ENCODE results near the gene NFYC.
"Not testable (repeated sequence)": the region's sequence is repeated elsewhere in the genome, so short reads cannot be mapped to it uniquely, and the experiment has no call there.

The NFYC gene

DNA sequence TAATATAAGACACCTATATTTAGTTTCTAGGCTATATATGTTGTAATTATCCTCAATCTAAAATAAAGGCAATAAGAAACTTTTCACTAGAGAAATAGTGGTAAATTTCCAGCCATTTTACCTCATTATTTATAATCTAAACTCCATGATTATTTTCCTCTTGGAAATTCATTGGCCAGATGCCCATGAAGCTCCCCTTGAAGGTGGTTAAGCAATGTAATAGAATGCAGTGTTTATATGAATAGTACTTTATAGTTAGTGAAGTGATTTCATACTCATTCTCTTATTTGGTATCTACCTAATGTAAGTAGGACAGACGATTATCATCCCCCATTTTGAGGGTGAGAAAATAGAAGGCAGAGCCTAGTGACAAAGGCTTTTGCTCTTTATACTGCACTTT, 26.5 kb downstream of the NFYC start:
- Histone ChIP-seq H4K20me1 (ENCODE audit: insufficient read depth, low read length) (peaks cover 18% of the 10 kb centered on the region; the same call in 1 of the 2 replicates), H3K79me2 (ENCODE audit: insufficient read depth, low read length) (peaks cover 88% of the 10 kb centered on the region), H3K27ac (ENCODE audit: low read length) (no peak overlapping the region), H3K4me3 (ENCODE audit: low read depth in 1 of 2, low read length in 2 of 2) (no peak overlapping the region), H3K4me1 (ENCODE audit: insufficient read depth, low read length) (peaks cover 1% of the 10 kb centered on the region; the same call in 1 of the 2 replicates), H3K36me3 (ENCODE audit: insufficient read depth, low read length) (peaks cover 10% of the 10 kb centered on the region), H3K27me3 (ENCODE audit: insufficient read depth, low read length, poor library complexity) (no peaks in the 10 kb centered on the region), H2AFZ (ENCODE audit: low read depth, low read length) (no peak overlapping the region), H3K9me3 (ENCODE audit: insufficient read depth, low read length, severe bottlenecking) (no peaks in the 10 kb centered on the region), H3K9ac (ENCODE audit: low read depth, low read length) (no peak overlapping the region), H3K4me2 (ENCODE audit: insufficient read depth, low read length) (no peak overlapping the region)
- ATAC-seq (ENCODE audit: insufficient read depth, low read depth) (no peak), DNase-seq (no peak)
- TF ChIP-seq EZH2 (IDR thresholded peaks at IDR 0.05; ENCODE audit: borderline replicate concordance, low read depth, low read length, severe bottlenecking): no peak
- TF ChIP-seq, protein P1, sequence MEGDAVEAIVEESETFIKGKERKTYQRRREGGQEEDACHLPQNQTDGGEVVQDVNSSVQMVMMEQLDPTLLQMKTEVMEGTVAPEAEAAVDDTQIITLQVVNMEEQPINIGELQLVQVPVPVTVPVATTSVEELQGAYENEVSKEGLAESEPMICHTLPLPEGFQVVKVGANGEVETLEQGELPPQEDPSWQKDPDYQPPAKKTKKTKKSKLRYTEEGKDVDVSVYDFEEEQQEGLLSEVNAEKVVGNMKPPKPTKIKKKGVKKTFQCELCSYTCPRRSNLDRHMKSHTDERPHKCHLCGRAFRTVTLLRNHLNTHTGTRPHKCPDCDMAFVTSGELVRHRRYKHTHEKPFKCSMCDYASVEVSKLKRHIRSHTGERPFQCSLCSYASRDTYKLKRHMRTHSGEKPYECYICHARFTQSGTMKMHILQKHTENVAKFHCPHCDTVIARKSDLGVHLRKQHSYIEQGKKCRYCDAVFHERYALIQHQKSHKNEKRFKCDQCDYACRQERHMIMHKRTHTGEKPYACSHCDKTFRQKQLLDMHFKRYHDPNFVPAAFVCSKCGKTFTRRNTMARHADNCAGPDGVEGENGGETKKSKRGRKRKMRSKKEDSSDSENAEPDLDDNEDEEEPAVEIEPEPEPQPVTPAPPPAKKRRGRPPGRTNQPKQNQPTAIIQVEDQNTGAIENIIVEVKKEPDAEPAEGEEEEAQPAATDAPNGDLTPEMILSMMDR (IDR thresholded peaks at IDR 0.05; ENCODE audit: borderline replicate concordance, extremely low read depth, low read length, poor library complexity, severe bottlenecking): no peak

DNA sequence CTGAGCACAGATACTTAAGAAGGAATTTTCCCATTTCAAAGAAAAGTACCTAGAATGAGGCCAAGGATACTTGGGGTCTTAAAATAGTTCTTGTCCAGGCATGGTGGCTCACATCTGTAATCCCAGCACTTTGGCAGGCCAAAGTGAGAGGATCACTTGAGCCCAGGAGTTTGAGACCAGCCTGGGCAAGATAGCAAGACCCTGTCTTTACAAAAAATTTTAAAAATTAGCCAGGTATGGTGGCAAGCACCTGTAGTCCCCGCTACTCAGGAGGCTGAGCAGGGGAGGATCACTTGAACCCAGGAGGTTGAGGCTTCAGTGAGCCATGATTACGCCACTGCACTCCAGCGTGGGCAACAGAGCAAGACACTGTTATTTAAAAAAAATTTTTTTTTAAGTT, 29.0 kb downstream of the NFYC start:
- TF ChIP-seq EZH2 (IDR thresholded peaks at IDR 0.05; ENCODE audit: borderline replicate concordance, low read depth, low read length, severe bottlenecking): no peak
- Histone ChIP-seq H3K4me3 (ENCODE audit: low read depth in 1 of 2, low read length in 2 of 2) (no peak overlapping the region), H3K4me2 (ENCODE audit: insufficient read depth, low read length) (no peak overlapping the region), H3K27me3 (ENCODE audit: insufficient read depth, low read length, poor library complexity) (no peaks in the 10 kb centered on the region), H4K20me1 (ENCODE audit: insufficient read depth, low read length) (peaks cover 27% of the 10 kb centered on the region; the same call in 1 of the 2 replicates), H3K36me3 (ENCODE audit: insufficient read depth, low read length) (no peaks in the 10 kb centered on the region), H2AFZ (ENCODE audit: low read depth, low read length) (no peak overlapping the region), H3K9me3 (ENCODE audit: insufficient read depth, low read length, severe bottlenecking) (no peaks in the 10 kb centered on the region), H3K4me1 (ENCODE audit: insufficient read depth, low read length) (no peaks in the 10 kb centered on the region), H3K27ac (ENCODE audit: low read length) (no peak overlapping the region), H3K79me2 (ENCODE audit: insufficient read depth, low read length) (peaks cover 93% of the 10 kb centered on the region), H3K9ac (ENCODE audit: low read depth, low read length) (no peak overlapping the region)
- no peak for DNase-seq
- ATAC-seq (ENCODE audit: insufficient read depth, low read depth): no peak

DNA sequence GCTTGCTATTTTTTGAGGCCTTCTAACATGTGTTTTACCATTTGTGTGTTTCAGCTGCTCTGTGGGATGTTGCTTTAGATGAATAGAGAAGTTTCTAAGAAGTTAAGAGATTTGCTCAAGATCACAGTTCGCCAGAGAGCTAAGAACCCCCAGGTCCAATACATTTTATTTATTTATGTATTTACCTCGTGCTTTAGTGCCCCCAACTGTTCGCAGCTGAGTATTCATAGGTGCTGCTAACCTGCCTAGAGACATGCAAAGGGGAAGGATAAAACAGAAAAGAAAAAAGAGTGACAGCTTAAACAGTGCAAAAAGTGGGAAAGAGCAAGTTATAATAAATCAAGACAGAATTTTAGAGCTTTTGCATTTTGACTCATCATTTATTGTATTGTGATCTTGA, 31.1 kb downstream of the NFYC start:
- peaks cover 91% of the 10 kb centered on the region for H3K79me2 ChIP-seq (ENCODE audit: insufficient read depth, low read length)

DNA sequence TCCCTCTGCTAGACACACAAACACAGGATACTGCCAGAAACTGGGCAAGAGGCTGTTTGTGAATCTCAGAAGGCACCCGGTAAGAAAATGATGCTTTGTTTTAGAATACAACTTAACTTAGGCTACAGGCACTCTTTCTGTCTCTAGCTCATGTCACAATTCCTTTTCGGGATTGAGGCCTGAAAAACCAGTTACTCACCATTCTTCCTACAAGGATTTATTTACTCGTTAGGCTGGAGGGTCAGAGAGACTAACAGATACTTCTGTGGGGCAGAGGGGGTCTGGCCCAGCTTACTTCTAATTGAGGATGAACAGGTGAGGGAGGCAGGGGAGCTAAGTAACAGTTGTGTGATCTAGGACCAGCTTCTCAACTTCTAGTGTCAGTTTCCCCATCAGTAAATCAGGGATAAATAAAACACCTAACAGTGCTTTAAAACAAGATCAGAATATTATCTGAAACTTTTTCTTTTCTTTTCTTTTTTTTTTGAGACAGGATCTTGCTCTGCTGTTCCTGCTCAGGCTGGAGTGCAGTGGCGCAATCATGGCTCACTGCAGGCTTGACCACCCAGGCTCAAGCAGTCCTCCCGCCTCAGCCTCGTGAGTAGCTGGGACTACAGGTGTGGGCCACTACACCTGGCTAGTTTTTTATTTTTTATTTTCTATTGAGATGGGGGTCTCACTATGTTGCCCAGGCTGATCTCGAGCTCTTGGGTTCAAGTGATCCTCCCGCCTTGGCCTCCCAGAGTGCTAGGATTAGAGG, 31.9 kb downstream of the NFYC start:
- peaks cover 22% of the 10 kb centered on the region; the same call in 1 of the 2 replicates for H4K20me1 ChIP-seq (ENCODE audit: insufficient read depth, low read length)
- no peak overlapping the region for H3K4me3 ChIP-seq (ENCODE audit: low read depth in 1 of 2, low read length in 2 of 2)
- no peak for ATAC-seq (ENCODE audit: insufficient read depth, low read depth)
- no peak overlapping the region for H3K9ac ChIP-seq (ENCODE audit: low read depth, low read length)
- no peaks in the 10 kb centered on the region for H3K27me3 ChIP-seq (ENCODE audit: insufficient read depth, low read length, poor library complexity)
- no peak for TF ChIP-seq EZH2 (IDR thresholded peaks at IDR 0.05; ENCODE audit: borderline replicate concordance, low read depth, low read length, severe bottlenecking)
- TF ChIP-seq, protein P1 (IDR thresholded peaks at IDR 0.05; ENCODE audit: borderline replicate concordance, extremely low read depth, low read length, poor library complexity, severe bottlenecking): no peak
- no peaks in the 10 kb centered on the region for H3K36me3 ChIP-seq (ENCODE audit: insufficient read depth, low read length)
- H2AFZ ChIP-seq (ENCODE audit: low read depth, low read length): no peak overlapping the region
- no peak overlapping the region for H3K4me2 ChIP-seq (ENCODE audit: insufficient read depth, low read length)
- DNase-seq: no peak
- peaks cover 91% of the 10 kb centered on the region for H3K79me2 ChIP-seq (ENCODE audit: insufficient read depth, low read length)
- no peak overlapping the region for H3K27ac ChIP-seq (ENCODE audit: low read length)
- H3K4me1 ChIP-seq (ENCODE audit: insufficient read depth, low read length): no peaks in the 10 kb centered on the region
- no peaks in the 10 kb centered on the region for H3K9me3 ChIP-seq (ENCODE audit: insufficient read depth, low read length, severe bottlenecking)

More for the DNA sequence above, 31.1 kb downstream of the NFYC start:
- Histone ChIP-seq H3K36me3 (ENCODE audit: insufficient read depth, low read length) (no peaks in the 10 kb centered on the region), H3K9me3 (ENCODE audit: insufficient read depth, low read length, severe bottlenecking) (no peaks in the 10 kb centered on the region), H3K27me3 (ENCODE audit: insufficient read depth, low read length, poor library complexity) (no peaks in the 10 kb centered on the region), H3K4me3 (ENCODE audit: low read depth in 1 of 2, low read length in 2 of 2) (no peak overlapping the region), H3K9ac (ENCODE audit: low read depth, low read length) (no peak overlapping the region), H2AFZ (ENCODE audit: low read depth, low read length) (no peak overlapping the region), H3K4me1 (ENCODE audit: insufficient read depth, low read length) (no peaks in the 10 kb centered on the region), H3K4me2 (ENCODE audit: insufficient read depth, low read length) (no peak overlapping the region), H3K27ac (ENCODE audit: low read length) (no peak overlapping the region), H4K20me1 (ENCODE audit: insufficient read depth, low read length) (peaks cover 24% of the 10 kb centered on the region; the same call in 1 of the 2 replicates)
- DNase-seq (no peak), ATAC-seq (ENCODE audit: insufficient read depth, low read depth) (no peak)
- no peak for TF ChIP-seq EZH2 (IDR thresholded peaks at IDR 0.05; ENCODE audit: borderline replicate concordance, low read depth, low read length, severe bottlenecking)
- TF ChIP-seq, protein P1 (IDR thresholded peaks at IDR 0.05; ENCODE audit: borderline replicate concordance, extremely low read depth, low read length, poor library complexity, severe bottlenecking): peak; percentile 10

DNA sequence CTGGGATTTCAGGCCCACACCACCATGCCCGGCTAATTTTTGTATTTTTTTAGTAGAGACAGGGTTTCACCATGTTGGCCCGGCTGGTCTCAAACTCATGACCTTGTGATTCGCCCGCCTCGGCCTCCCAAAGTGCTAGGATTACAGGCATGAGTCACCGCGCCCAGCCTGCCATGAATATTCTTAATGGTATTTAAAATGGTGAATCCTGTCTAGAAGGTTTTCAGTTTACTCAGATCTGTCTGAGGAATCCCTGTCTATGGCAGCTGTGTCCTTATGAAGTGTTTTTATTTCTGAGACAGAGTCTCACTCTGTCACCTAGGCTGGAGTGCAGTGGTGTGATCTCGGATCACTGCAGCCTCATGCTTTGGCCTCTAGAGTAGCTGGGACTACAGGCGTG, 36.2 kb downstream of the NFYC start:
- H3K79me2 ChIP-seq (ENCODE audit: insufficient read depth, low read length): peaks cover 91% of the 10 kb centered on the region

More for the DNA sequence above, 36.2 kb downstream of the NFYC start:
- not testable (repeated sequence) for H2AFZ ChIP-seq (ENCODE audit: low read depth, low read length); ATAC-seq (ENCODE audit: insufficient read depth, low read depth); H3K4me1 ChIP-seq (ENCODE audit: insufficient read depth, low read length); H3K36me3 ChIP-seq (ENCODE audit: insufficient read depth, low read length); H3K27ac ChIP-seq (ENCODE audit: low read length); H3K9ac ChIP-seq (ENCODE audit: low read depth, low read length); H3K9me3 ChIP-seq (ENCODE audit: insufficient read depth, low read length, severe bottlenecking); DNase-seq; H3K4me3 ChIP-seq (ENCODE audit: low read depth in 1 of 2, low read length in 2 of 2); H3K27me3 ChIP-seq (ENCODE audit: insufficient read depth, low read length, poor library complexity); H3K4me2 ChIP-seq (ENCODE audit: insufficient read depth, low read length)
- peaks cover 29% of the 10 kb centered on the region; the same call in 1 of the 2 replicates for H4K20me1 ChIP-seq (ENCODE audit: insufficient read depth, low read length)

All from DND-41 (cell line).